ENCODE results near the gene LOXL4.

LOXL4 gene

GRCh38 chr10:98295401-98295811 is 27.4 kb upstream of the LOXL4 start:
- no peak for DNase-seq (ENCODE audit: low read depth in 2 of 2)

- no peak for DNase-seq (ENCODE audit: low read depth in 2 of 2)
Observed at GRCh38 chr10:98294270-98294627, 26.3 kb upstream of the LOXL4 start.

- DNase-seq (ENCODE audit: low read depth in 2 of 2) = no peak
Observed at GRCh38 chr10:98293550-98294269, 25.7 kb upstream of the LOXL4 start.

GRCh38 chr10:98292971-98293370 is 25.0 kb upstream of the LOXL4 start:
- DNase-seq (ENCODE audit: low read depth in 2 of 2) = no peak

- DNase-seq (ENCODE audit: low read depth in 2 of 2) = no peak
Observed at GRCh38 chr10:98289802-98290209, 21.8 kb upstream of the LOXL4 start.

GRCh38 chr10:98287321-98287720 is 19.3 kb upstream of the LOXL4 start:
- no peak for DNase-seq (ENCODE audit: low read depth in 2 of 2)

GRCh38 chr10:98286419-98286818 is 18.4 kb upstream of the LOXL4 start:
- DNase-seq (ENCODE audit: low read depth in 2 of 2) = no peak

GRCh38 chr10:98285416-98285815 is 17.4 kb upstream of the LOXL4 start:
- no peak for DNase-seq (ENCODE audit: low read depth in 2 of 2)

GRCh38 chr10:98276311-98276710 is 8.3 kb upstream of the LOXL4 start:
- DNase-seq (ENCODE audit: low read depth in 2 of 2) = no peak

GRCh38 chr10:98274562-98274961 is 6.6 kb upstream of the LOXL4 start:
- no peak for DNase-seq (ENCODE audit: low read depth in 2 of 2)

- no peak for DNase-seq (ENCODE audit: low read depth in 2 of 2)
Observed at GRCh38 chr10:98273057-98273850, 5.3 kb upstream of the LOXL4 start.

GRCh38 chr10:98272656-98273055 is 4.7 kb upstream of the LOXL4 start:
- DNase-seq (ENCODE audit: low read depth in 2 of 2) = no peak

- no peak for DNase-seq (ENCODE audit: low read depth in 2 of 2)
Observed at GRCh38 chr10:98272245-98272644, 4.3 kb upstream of the LOXL4 start.

- DNase-seq (ENCODE audit: low read depth in 2 of 2) = no peak
Observed at GRCh38 chr10:98270786-98271185, 2.8 kb upstream of the LOXL4 start.

- no peak for DNase-seq (ENCODE audit: low read depth in 2 of 2)
Observed at GRCh38 chr10:98270073-98270740, 2.2 kb upstream of the LOXL4 start.

- DNase-seq (ENCODE audit: low read depth in 2 of 2) = no peak
Observed at GRCh38 chr10:98269435-98269912, 1.5 kb upstream of the LOXL4 start.

- DNase-seq (ENCODE audit: low read depth in 2 of 2) = no peak
Observed at GRCh38 chr10:98268694-98269431, 869 bp upstream of the LOXL4 start.

GRCh38 chr10:98267069-98267893 is 713 bp downstream of the LOXL4 start:
- DNase-seq (ENCODE audit: low read depth in 2 of 2) = no peak

GRCh38 chr10:98266647-98267046 is 1.3 kb downstream of the LOXL4 start:
- DNase-seq (ENCODE audit: low read depth in 2 of 2) = no peak

GRCh38 chr10:98265403-98266378 is 2.3 kb downstream of the LOXL4 start:
- DNase-seq (ENCODE audit: low read depth in 2 of 2) = no peak

All from stimulated activated CD8-positive, alpha-beta memory T cell treated with anti-CD3 and anti-CD28 coated beads, Interleukin-2, amount 100 ng/mL, for 48 hours (primary cell).